Loucy (cell line): ENCODE data around the gene C11orf42.

Experiments used
- CTCF ChIP-seq: fragments of 200-600 bp; sonication (generic); conservative IDR thresholded peaks from 2 replicates; pipeline ENCODE4 v1.5.1; 2014; ENCODE audit warnings: mild to moderate bottlenecking, antibody characterized with exemption, low read length
- EZH2phosphoT487 ChIP-seq: fragments of 200-600 bp; IDR thresholded peaks from 2 replicates; pipeline ENCODE4 v1.6.1; 2018; ENCODE audit warnings: antibody characterized with exemption, mild to moderate bottlenecking, moderate library complexity, borderline replicate concordance

DNA sequence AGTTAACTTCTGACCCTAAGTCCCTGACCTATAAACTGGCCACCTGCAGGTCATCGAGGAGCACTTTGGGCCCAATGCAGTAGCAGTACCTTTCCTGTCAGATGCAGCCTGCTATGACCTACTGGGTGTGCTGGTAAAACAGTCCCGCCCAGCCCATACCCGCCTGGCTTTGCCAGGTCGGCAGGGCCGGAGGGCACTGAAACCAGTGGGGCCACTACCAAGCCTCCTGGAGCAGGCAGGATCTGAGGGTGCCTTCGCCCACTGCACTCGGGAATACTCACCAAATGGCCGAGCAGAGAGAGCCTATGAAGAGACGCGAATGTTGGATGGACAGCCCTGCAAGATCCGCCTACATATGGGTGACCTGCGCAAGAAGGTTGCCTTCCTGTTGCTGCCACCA lies 4.4 kb downstream of the C11orf42 start:
- no peak for TF ChIP-seq CTCF
- no peak for TF ChIP-seq EZH2phosphoT487
